H1 (cell line): ENCODE measurements around the gene RGR. TPM values are rescaled to one million over a fixed set of nuclear protein-coding genes. Genes with fewer than 3 reads are reported as not detected.

ENCODE experiments used
- CTCF ChIA-PET: fragments of 300-600 bp; sonication (Branson Sonifier 250); formaldehyde crosslinking; loops from one replicate; lab custom pipeline; 2021; ENCODE audit not compliant: partially characterized antibody; lab: Charles Lee
- POLR2A ChIA-PET: fragments of 300-600 bp; sonication (Branson Sonifier 250); formaldehyde crosslinking; loops from one replicate; lab custom pipeline; 2021; ENCODE audit warnings: inconsistent platforms; ENCODE audit not compliant: partially characterized antibody; lab: Charles Lee
- DNase-seq, 2 experiments: peaks; one replicate each; pipeline versions ENCODE4 v3.0.0 to v3.0.0-alpha.2; 2010 to 2022; ENCODE audit warnings: low spot score in 2 of 2, low read depth in 1 of 2, mixed read lengths in 1 of 2
- FAIRE-seq: peaks from 2 replicates; lab custom pipeline; 2011; peaks lifted over from hg19 to GRCh38; lab: Jason Lieb, UNC
- H2AFZ ChIP-seq: 2 replicates; pipeline ENCODE4 v1.8.1; 2012; ENCODE audit warnings: low read length, inconsistent platforms
- H2AK5ac ChIP-seq: 2 replicates; pipeline ENCODE4 v1.6.1; 2013; ENCODE audit warnings: low read depth, low read length
- H2BK120ac ChIP-seq: replicated peaks from 2 replicates; pipeline ENCODE3; 2013; ENCODE audit warnings: low read depth, low read length, inconsistent platforms
- H2BK12ac ChIP-seq: 2 replicates; pipeline ENCODE4 v1.6.1; 2013; ENCODE audit warnings: low read depth, low read length
- H2BK15ac ChIP-seq: 2 replicates; pipeline ENCODE4 v1.6.1; 2013; ENCODE audit warnings: low read length
- H2BK20ac ChIP-seq: 2 replicates; pipeline ENCODE4 v1.6.1; 2013; ENCODE audit warnings: low read length
- H2BK5ac ChIP-seq: 2 replicates; pipeline ENCODE4 v1.6.1; 2013; ENCODE audit warnings: low read depth, low read length
- H3K14ac ChIP-seq: 2 replicates; pipeline ENCODE4 v1.6.1; 2013; ENCODE audit warnings: inconsistent platforms; ENCODE audit not compliant: insufficient read length
- H3K18ac ChIP-seq: 2 replicates; pipeline ENCODE4 v1.6.1; 2013; ENCODE audit warnings: low read length; ENCODE audit errors: extremely low read depth
- H3K23ac ChIP-seq: 2 replicates; pipeline ENCODE4 v1.6.1; 2013; ENCODE audit warnings: inconsistent platforms; ENCODE audit not compliant: insufficient read length
- H3K23me2 ChIP-seq: 2 replicates; pipeline ENCODE4 v1.6.1; 2013; ENCODE audit warnings: low read depth, low read length
- H3K27ac ChIP-seq: 2 replicates; pipeline ENCODE4 v1.6.1; 2011; ENCODE audit warnings: low read depth, low read length, inconsistent platforms
- H3K27me3 ChIP-seq, 4 experiments: replicated peaks in 1 of 4; 1 replicate in 1 of 4; 2 replicates in 3 of 4; pipeline versions ENCODE4 v1.6.1 to v1.8.1; 2011 to 2013; ENCODE audit warnings: low read length in 3 of 4, mild to moderate bottlenecking in 3 of 4, inconsistent platforms in 2 of 4, mixed read lengths in 2 of 4, moderate library complexity in 1 of 4; ENCODE audit not compliant: control insufficient read depth in 3 of 4, insufficient read depth in 3 of 4; ENCODE audit errors: extremely low read depth in 1 of 4
- H3K36me3 ChIP-seq, 4 experiments: 2 replicates each; pipeline versions ENCODE4 v1.6.1 to v1.8.1; 2011 to 2013; ENCODE audit warnings: mild to moderate bottlenecking in 4 of 4, low read length in 3 of 4, moderate library complexity in 2 of 4, control low read depth in 1 of 4, inconsistent platforms in 1 of 4; ENCODE audit not compliant: insufficient read depth in 4 of 4, control insufficient read depth in 2 of 4
- H3K4ac ChIP-seq: replicated peaks from 2 replicates; pipeline ENCODE3; 2013; ENCODE audit warnings: low read length, low read depth, mixed read lengths, inconsistent platforms; ENCODE audit not compliant: insufficient read length
- H3K4me1 ChIP-seq, 4 experiments: replicated peaks in 1 of 4; 1 replicate in 1 of 4; 2 replicates in 3 of 4; pipeline versions ENCODE4 v1.6.1 to v1.8.1; 2011 to 2013; ENCODE audit warnings: low read length in 3 of 4, inconsistent platforms in 2 of 4, mixed read lengths in 1 of 4; ENCODE audit not compliant: insufficient read depth in 4 of 4, control insufficient read depth in 3 of 4
- H3K4me2 ChIP-seq, 2 experiments: 2 replicates each; pipeline versions ENCODE4 v1.6.1 to v1.8.1; 2011 to 2013; ENCODE audit warnings: low read depth in 2 of 2, low read length in 2 of 2, control low read depth in 1 of 2, inconsistent platforms in 1 of 2, mild to moderate bottlenecking in 1 of 2; ENCODE audit not compliant: insufficient read depth in 1 of 2
- H3K4me3 ChIP-seq, 4 experiments: fragments of 200-600, 300-600 bp in 1 of 4; sonication (generic), shearing (Covaris generic), sonication (Bioruptor Twin) in 1 of 4; 2 replicates each; pipeline versions ENCODE4 v1.5.1 to v1.8.1; 2011 to 2016; ENCODE audit warnings: low read length in 4 of 4, low read depth in 3 of 4, control low read depth in 2 of 4, inconsistent platforms in 2 of 4, mild to moderate bottlenecking in 2 of 4, mixed read lengths in 1 of 4, moderate library complexity in 1 of 4; ENCODE audit not compliant: insufficient read depth in 2 of 4; ENCODE audit errors: extremely low read depth in 1 of 4
- H3K56ac ChIP-seq: replicated peaks from 2 replicates; pipeline ENCODE3; 2013; ENCODE audit warnings: low read depth, mild to moderate bottlenecking, mixed read lengths, low read length, inconsistent platforms; ENCODE audit not compliant: insufficient read length
- H3K79me1 ChIP-seq: 2 replicates; pipeline ENCODE4 v1.6.1; 2013; ENCODE audit warnings: low read depth, low read length, control low read depth
- H3K79me2 ChIP-seq, 2 experiments: 2 replicates each; pipeline versions ENCODE4 v1.6.1 to v1.8.1; 2012 to 2013; ENCODE audit warnings: low read length in 2 of 2, mild to moderate bottlenecking in 2 of 2, inconsistent platforms in 1 of 2; ENCODE audit not compliant: insufficient read depth in 2 of 2, control insufficient read depth in 1 of 2
- H3K9ac ChIP-seq, 4 experiments: replicated peaks in 1 of 4; 1 replicate in 1 of 4; 2 replicates in 3 of 4; pipeline versions ENCODE4 v1.6.1 to v1.8.1; 2011 to 2013; ENCODE audit warnings: low read depth in 3 of 4, low read length in 3 of 4, control low read depth in 2 of 4, mild to moderate bottlenecking in 2 of 4, moderate library complexity in 2 of 4, inconsistent platforms in 1 of 4; ENCODE audit errors: extremely low read depth in 1 of 4
- H3K9me3 ChIP-seq, 2 experiments: 2 replicates each; pipeline versions ENCODE4 v1.6.1 to v1.8.1; 2012 to 2013; ENCODE audit warnings: mild to moderate bottlenecking in 2 of 2, moderate library complexity in 2 of 2, control low read depth in 1 of 2, inconsistent platforms in 1 of 2, low read depth in 1 of 2, low read length in 1 of 2, mixed read lengths in 1 of 2; ENCODE audit not compliant: insufficient read depth in 2 of 2
- H4K20me1 ChIP-seq, 2 experiments: replicated peaks in 1 of 2; 2 replicates each; pipeline versions ENCODE3 to v1.8.1; 2011 to 2013; ENCODE audit warnings: inconsistent platforms in 2 of 2, low read length in 2 of 2, mild to moderate bottlenecking in 1 of 2; ENCODE audit not compliant: insufficient read depth in 2 of 2, control insufficient read depth in 1 of 2
- H4K5ac ChIP-seq: 2 replicates; pipeline ENCODE4 v1.6.1; 2013; ENCODE audit warnings: low read length, low read depth, mixed read lengths, inconsistent platforms; ENCODE audit not compliant: insufficient read length
- H4K8ac ChIP-seq: 2 replicates; pipeline ENCODE4 v1.8.0; 2013; ENCODE audit warnings: mild to moderate bottlenecking, moderate library complexity, low read length, inconsistent platforms; ENCODE audit not compliant: insufficient read depth; ENCODE audit errors: extremely low read depth
- H4K91ac ChIP-seq: replicated peaks from 2 replicates; pipeline ENCODE3; 2013; ENCODE audit warnings: low read length, mixed read lengths, inconsistent platforms; ENCODE audit not compliant: insufficient read length
- BRCA1 ChIP-seq: IDR thresholded peaks from 2 replicates; pipeline ENCODE4 v1.6.1; 2012; ENCODE audit warnings: low read depth, low read length, improper control_type of control experiment
- CBX5 ChIP-seq: fragments of 300-800, 300-1000 bp; sonication (generic); IDR thresholded peaks from 2 replicates; pipeline ENCODE4 v1.7.1; 2016; ENCODE audit warnings: antibody characterized with exemption, low read length, low read depth
- CHD1 ChIP-seq: IDR thresholded peaks from 2 replicates; pipeline ENCODE4 v1.6.1; 2012; ENCODE audit warnings: low read depth, low read length, improper control_type of control experiment
- EGR1 ChIP-seq: IDR thresholded peaks from 2 replicates; pipeline ENCODE4 v1.6.1; 2011; ENCODE audit warnings: low read depth, low read length, borderline replicate concordance
- HDAC6 ChIP-seq: IDR thresholded peaks from one replicate; pipeline ENCODE4 v1.7.1; 2012; ENCODE audit warnings: low read depth, mild to moderate bottlenecking, inconsistent platforms, low read length, moderate library complexity
- KDM1A ChIP-seq: fragments of 200-600, 300-600 bp; sonication (generic); IDR thresholded peaks from 2 replicates; pipeline ENCODE4 v1.7.1; 2016; ENCODE audit warnings: mild to moderate bottlenecking, low read length, borderline replicate concordance
- SIN3A ChIP-seq, 2 experiments: IDR thresholded peaks in 1 of 2; conservative IDR thresholded peaks in 1 of 2; 2 replicates each; pipeline ENCODE4 v1.6.1; 2011 to 2012; ENCODE audit warnings: low read length in 2 of 2, improper control_type of control experiment in 1 of 2, low read depth in 1 of 2, mild to moderate bottlenecking in 1 of 2
- SP4 ChIP-seq: IDR thresholded peaks from 2 replicates; pipeline ENCODE4 v1.6.1; 2012; ENCODE audit warnings: low read length, inconsistent platforms
- TBP ChIP-seq: IDR thresholded peaks from 2 replicates; pipeline ENCODE4 v1.6.1; 2011; ENCODE audit warnings: low read depth, low read length, improper control_type of control experiment
- YY1 ChIP-seq: IDR thresholded peaks from 2 replicates; pipeline ENCODE4 v1.6.1; 2011; ENCODE audit warnings: low read depth, mild to moderate bottlenecking, low read length
- WGBS, 2 experiments: shearing (Covaris generic) in 1 of 2; methylation state at CpG; one replicate each; pipeline versions ENCODE4 v1.1.6 to v1.1.7; 2013 to 2015; ENCODE audit warnings: low lambda C conversion rate in 2 of 2, mixed read lengths in 2 of 2, inconsistent platforms in 1 of 2, low coverage in 1 of 2, missing lambda C conversion rate in 1 of 2; ENCODE audit not compliant: insufficient replicate concordance in 2 of 2, insufficient coverage in 1 of 2, insufficient read length in 1 of 2; ENCODE audit errors: extremely low coverage in 1 of 2, missing lambda C conversion rate in 1 of 2; 5-methylcytosine and 5-hydroxymethylcytosine counted together
- polyA plus RNA-seq, 7 experiments: library from polyadenylated mRNA; depleted of rRNA in 3 of 7; stranded (reverse) in 5 of 7; unstranded in 2 of 7; fragments of >200 nt in 5 of 7; fragments of 200-250 nt in 2 of 7; gene quantifications; 1 replicate in 5 of 7; 2 replicates in 1 of 7; 4 replicates in 1 of 7; pipeline versions ENCODE4 v1.2.1 to v1.2.3, GENCODE V29; 2011 to 2013; ENCODE audit warnings: missing spikeins in 2 of 7, mixed read lengths in 2 of 7
- total RNA-seq: library from RNA; stranded (reverse); fragmentation: NEBNext Ultra II Directional; extraction: Animal tissue kit (Norgen Biotek cat#: 25700); gene quantifications from 2 replicates; pipeline ENCODE4 v1.2.1, GENCODE V29; 2021
- TF ChIP-seq, protein P1 (sequence below): IDR thresholded peaks from 2 replicates; pipeline ENCODE4 v1.6.1; 2011; ENCODE audit warnings: low read depth, mild to moderate bottlenecking, low read length; ENCODE audit not compliant: insufficient read depth

Gene RGR
- total and polyA plus RNA-seq, 2 of the 8 experiments (the other 6 are each of a cell fraction or from before 2014, with no cell fraction given): not detected

- ChIA-PET CTCF (interaction anchor here (0.8 to 6.0 kb wide), 5 partner anchors 9 to 309 kb away, joined by 3 to 59 read pairs (median 4); no protein-coding TSS in a partner anchor), POLR2A (interaction anchor here (1.0 kb wide), 1 partner anchor 12 kb away, joined by 3 read pairs; no protein-coding TSS in a partner anchor)
- Histone ChIP-seq H2BK12ac (no peak overlapping the region), H3K79me1 (no peaks in the 10 kb centered on the region), H3K14ac (no peak overlapping the region), H3K56ac (no peak overlapping the region), H3K23me2 (no peaks in the 10 kb centered on the region), H3K4me1 (no peaks in the 10 kb centered on the region), H2BK15ac (no peak overlapping the region), H3K79me2 (no peaks in the 10 kb centered on the region), H3K9ac (no peak overlapping the region), H2BK20ac (no peak overlapping the region), H3K36me3 (no peaks in the 10 kb centered on the region), H2BK5ac (no peak overlapping the region), H2AFZ (no peak overlapping the region), H3K27me3 (no peaks in the 10 kb centered on the region; a peak in 1 of 7 replicates), H3K23ac (no peak overlapping the region), H2AK5ac (no peak overlapping the region), H4K5ac (no peak overlapping the region), H4K91ac (no peak overlapping the region), H3K9me3 (no peaks in the 10 kb centered on the region), H2BK120ac (no peak overlapping the region), H4K8ac (no peak overlapping the region), H4K20me1 (peaks cover 0 to 4% of the 10 kb centered on the region in 2 experiments), H3K27ac (no peak overlapping the region), H3K4me2 (no peak overlapping the region), H3K18ac (no peak overlapping the region), H3K4ac (no peak overlapping the region), H3K4me3 (no peak overlapping the region)
- DNase-seq (no peak), FAIRE-seq (no peak)
- WGBS, 2 experiments: 87% methylated on average over 4 of the region's 4 CpGs; no CpG with 5 or more reads in 1 of the 2 experiments
- no peak for TF ChIP-seq SIN3A (conservative IDR thresholded peaks at IDR 0.05 in 1 of 2, IDR thresholded peaks at IDR 0.05 in 1 of 2; ENCODE audit: low read depth in 1 of 2, low read length in 2 of 2)
- TF ChIP-seq HDAC6: no peak
- TF ChIP-seq YY1: no peak
- no peak for TF ChIP-seq TBP
- no peak for TF ChIP-seq CHD1
- TF ChIP-seq BRCA1: no peak
- no peak for TF ChIP-seq EGR1
- TF ChIP-seq SP4: no peak
- no peak for TF ChIP-seq CBX5
- TF ChIP-seq KDM1A: no peak
- TF ChIP-seq, protein P1, sequence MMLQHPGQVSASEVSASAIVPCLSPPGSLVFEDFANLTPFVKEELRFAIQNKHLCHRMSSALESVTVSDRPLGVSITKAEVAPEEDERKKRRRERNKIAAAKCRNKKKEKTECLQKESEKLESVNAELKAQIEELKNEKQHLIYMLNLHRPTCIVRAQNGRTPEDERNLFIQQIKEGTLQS: no peak
Observed at GRCh38 chr10:84227810-84228209, 17.0 kb upstream of the RGR start.
